GM12878 (cell line): ENCODE results near the gene F10. TPM values are rescaled to one million over a fixed set of nuclear protein-coding genes. Genes with fewer than 3 reads are reported as not detected.
"Not testable (repeated sequence)": the region's sequence is repeated elsewhere in the genome, so short reads cannot be mapped to it uniquely, and the experiment has no call there.

Source experiments
- ATAC-seq: fragments of 200-7000 bp; cut with Tn5 transposase; 3 replicates; pipeline ENCODE4 v1.9.1; 2020; ENCODE audit warnings: mild to moderate bottlenecking, moderate library complexity
- BruUV-seq: library from RNA; stranded (reverse); fragments of 400-500 nt; replicated peaks from 2 replicates; lab custom pipeline; 2021; lab: Mats Ljungman, UMichigan
- CTCF ChIA-PET: fragments of 300-600 bp; sonication (Branson Sonifier 250); formaldehyde crosslinking; extraction: SDS; loops from one replicate; lab custom pipeline; 2021; ENCODE audit warnings: inconsistent platforms; lab: Yijun Ruan, JAX
- POLR2A ChIA-PET: fragments of 350-600 bp; formaldehyde crosslinking; extraction: SDS; loops from one replicate; lab custom pipeline; 2021; ENCODE audit warnings: inconsistent platforms; lab: Charles Lee
- RAD21 ChIA-PET: fragments of 300-600 bp; sonication (Branson Sonifier 250); formaldehyde crosslinking; loops from one replicate; lab custom pipeline; 2023; ENCODE audit warnings: antibody characterized with exemption; ENCODE audit not compliant: unreplicated experiment; lab: Charles Lee
- SMC1A ChIA-PET: fragments of 300-600 bp; sonication (Branson Sonifier 250); formaldehyde crosslinking; loops from one replicate; lab custom pipeline; 2023; ENCODE audit not compliant: unreplicated experiment, uncharacterized antibody; lab: Charles Lee
- DNase-seq: peaks from one replicate; pipeline ENCODE4 v3.0.0-alpha.2; 2011; ENCODE audit warnings: low read depth, low spot score
- FAIRE-seq: peaks from 3 replicates; lab custom pipeline; 2011; peaks lifted over from hg19 to GRCh38; lab: Jason Lieb, UNC
- H2AFZ ChIP-seq: 2 replicates; pipeline ENCODE4 v1.6.0; 2011; ENCODE audit warnings: low read depth, low read length, control low read depth; ENCODE audit not compliant: control insufficient read depth
- H3K27ac ChIP-seq: 2 replicates; pipeline ENCODE4 v1.5.1; 2011; ENCODE audit warnings: control low read depth; ENCODE audit not compliant: control insufficient read depth, insufficient read depth
- H3K27me3 ChIP-seq, 2 experiments: replicated peaks in 1 of 2; 2 replicates each; pipeline versions ENCODE4 v1.6.0 to v1.6.1; 2011; ENCODE audit warnings: low read length in 1 of 2; ENCODE audit not compliant: control insufficient read depth in 2 of 2, insufficient read depth in 2 of 2
- H3K36me3 ChIP-seq, 2 experiments: 2 replicates each; pipeline ENCODE4 v1.5.1; 2011; ENCODE audit warnings: low read length in 1 of 2; ENCODE audit not compliant: control insufficient read depth in 2 of 2, insufficient read depth in 2 of 2
- H3K4me1 ChIP-seq: 2 replicates; pipeline ENCODE4 v1.6.1; 2011; ENCODE audit warnings: mild to moderate bottlenecking, low read length, moderate library complexity, mixed read lengths; ENCODE audit not compliant: control insufficient read depth, insufficient read depth
- H3K4me2 ChIP-seq: 2 replicates; pipeline ENCODE4 v1.6.0; 2011; ENCODE audit warnings: control low read depth; ENCODE audit not compliant: control insufficient read depth, insufficient read depth
- H3K4me3 ChIP-seq: fragments of 200-600 bp; sonication (generic); 2 replicates; pipeline ENCODE4 v1.5.1; 2016
- H3K79me2 ChIP-seq: 2 replicates; pipeline ENCODE4 v1.6.0; 2011; ENCODE audit warnings: low read length; ENCODE audit not compliant: control insufficient read depth, insufficient read depth
- H3K9ac ChIP-seq: 2 replicates; pipeline ENCODE4 v1.8.0; 2011; ENCODE audit warnings: low read length, control low read depth, mixed read lengths; ENCODE audit not compliant: control insufficient read depth, insufficient read depth
- H3K9me3 ChIP-seq: replicated peaks from 3 replicates; pipeline ENCODE4 v1.5.1; 2011; ENCODE audit warnings: mild to moderate bottlenecking, low read length; ENCODE audit not compliant: control insufficient read depth, insufficient read depth
- H4K20me1 ChIP-seq: 2 replicates; pipeline ENCODE4 v1.6.0; 2011; ENCODE audit not compliant: control insufficient read depth, insufficient read depth
- CBFB ChIP-seq: IDR thresholded peaks from 2 replicates; pipeline ENCODE4 v1.6.1; 2016; ENCODE audit warnings: antibody characterized with exemption, low read depth
- HSF1 ChIP-seq: fragments of 150-350 bp; IDR thresholded peaks from 2 replicates; pipeline ENCODE4 v1.6.1; 2014; ENCODE audit warnings: mild to moderate bottlenecking, low read depth, low read length
- IKZF2 ChIP-seq, 2 experiments: fragments of 450-650 bp; IDR thresholded peaks; 2 replicates each; pipeline ENCODE4 v1.6.1; 2017; ENCODE audit warnings: mild to moderate bottlenecking in 2 of 2, moderate library complexity in 2 of 2
- IRF4 ChIP-seq: IDR thresholded peaks from 2 replicates; pipeline ENCODE4 v1.6.1; 2011; ENCODE audit warnings: low read depth, low read length
- JUNB ChIP-seq: IDR thresholded peaks from 2 replicates; pipeline ENCODE4 v1.6.1; 2016; ENCODE audit warnings: antibody characterized with exemption, mild to moderate bottlenecking
- NFXL1 ChIP-seq: fragments of 450-650 bp; IDR thresholded peaks from 2 replicates; pipeline ENCODE4 v1.6.1; 2017; ENCODE audit warnings: antibody characterized with exemption, mild to moderate bottlenecking, borderline replicate concordance
- PAX5 ChIP-seq: IDR thresholded peaks from 2 replicates; pipeline ENCODE4 v1.6.1; 2011; ENCODE audit warnings: low read depth, low read length, borderline replicate concordance
- POLR2A ChIP-seq: IDR thresholded peaks from 2 replicates; pipeline ENCODE4 v1.6.1; 2011; ENCODE audit warnings: low read depth, mild to moderate bottlenecking, low read length
- SIN3A ChIP-seq: IDR thresholded peaks from 2 replicates; pipeline ENCODE4 v1.6.1; 2012; ENCODE audit warnings: low read depth, low read length, improper control_type of control experiment
- TARDBP ChIP-seq: IDR thresholded peaks from 2 replicates; pipeline ENCODE4 v1.6.1; 2016; ENCODE audit warnings: borderline replicate concordance
- WGBS: methylation state at CpG from one replicate; pipeline ENCODE4 v1.1.6; 2016; ENCODE audit warnings: low lambda C conversion rate; ENCODE audit not compliant: insufficient replicate concordance, insufficient coverage; ENCODE audit errors: missing lambda C conversion rate; 5-methylcytosine and 5-hydroxymethylcytosine counted together
- in situ Hi-C: fragments of 300-500 bp; cut with MboI; formaldehyde crosslinking; loops from 9 replicates; pipeline ENCODE4 v1.14.3; 2018; ENCODE audit warnings: mixed read lengths
- intact Hi-C: fragments of 100-400 bp; cut with micrococcal nuclease; formaldehyde crosslinking; loops from one replicate; pipeline ENCODE4 v1.14.2; 2022; ENCODE audit not compliant: unreplicated experiment
- polyA plus RNA-seq, 11 experiments: library from polyadenylated mRNA; depleted of rRNA in 4 of 11; unstranded in 6 of 11; stranded (reverse) in 5 of 11; fragments of >200 nt; fragmentation: Nextera tagmentation in 4 of 11; fragmentation: Illumina TruSeq in 1 of 11; extraction: Ambion mirVana in 4 of 11; extraction: Trizol in 1 of 11; gene quantifications; 1 replicate in 1 of 11; 2 replicates in 10 of 11; pipeline versions ENCODE4 v1.2.1 to v1.2.3, GENCODE V29; 2011 to 2016; ENCODE audit warnings: inconsistent platforms in 2 of 11, missing spikeins in 2 of 11, low read depth in 1 of 11
- total RNA-seq, 4 experiments: library from RNA; depleted of rRNA in 3 of 4; stranded (reverse); fragments of >200 nt in 3 of 4; fragmentation: Illumina TruSeq in 1 of 4; extraction: Trizol in 1 of 4; gene quantifications; 2 replicates each; pipeline versions ENCODE4 v1.2.1 to v1.2.3, GENCODE V29; 2013 to 2021

The F10 gene
- total and polyA plus RNA-seq, 10 of the 15 experiments (the other 5 are each of a cell fraction or from before 2014, with no cell fraction given), result not detected

- ChIA-PET SMC1A (no interaction called here), POLR2A (no interaction called here), CTCF (no interaction called here), RAD21 (no interaction called here)
- Histone ChIP-seq H3K4me2 (no peak overlapping the region), H3K4me3 (no peak overlapping the region), H2AFZ (no peak overlapping the region), H3K4me1 (no peaks in the 10 kb centered on the region), H3K27me3 (no peaks in the 10 kb centered on the region), H3K27ac (no peak overlapping the region), H3K36me3 (no peaks in the 10 kb centered on the region), H3K9ac (no peak overlapping the region), H3K9me3 (peaks cover 4% of the 10 kb centered on the region; the same call in 1 of the 3 replicates), H4K20me1 (no peaks in the 10 kb centered on the region), H3K79me2 (no peaks in the 10 kb centered on the region)
- FAIRE-seq (no peak), ATAC-seq (no peak), DNase-seq (no peak)
- intact Hi-C loops (no loop called here), in situ Hi-C loops (no loop called here)
- TF ChIP-seq PAX5 (no peak), IKZF2 (IDR thresholded peaks at IDR 0.05) (no peak), TARDBP (no peak), POLR2A (no peak), NFXL1 (no peak), SIN3A (no peak)
- BruUV-seq, result no TSS peak
- 43% methylated on average over 12 of the region's 12 CpGs for WGBS
Observed at GRCh38 chr13:113160983-113161382, 38.4 kb downstream of the F10 start.

- TF ChIP-seq CBFB (no peak), HSF1 (no peak), JUNB (no peak), IRF4 (no peak), TARDBP (no peak)
- H3K9ac ChIP-seq, result no peak overlapping the region
- no peak for DNase-seq
- ATAC-seq, result no peak
- no TSS peak for BruUV-seq
- H3K4me1 ChIP-seq, result no peaks in the 10 kb centered on the region
- no peak overlapping the region for H3K4me3 ChIP-seq
- POLR2A ChIA-PET, result no interaction called here
- no peaks in the 10 kb centered on the region for H3K79me2 ChIP-seq
- intact Hi-C loops, result no loop called here
- H3K27ac ChIP-seq, result no peak overlapping the region
- in situ Hi-C loops, result no loop called here
- SMC1A ChIA-PET, result no interaction called here
- CTCF ChIA-PET, result no interaction called here
- H3K27me3 ChIP-seq, result no peaks in the 10 kb centered on the region
- RAD21 ChIA-PET, result no interaction called here
- WGBS, result 68% methylated on average over 11 of the region's 16 CpGs
- no peak for FAIRE-seq
- H3K4me2 ChIP-seq, result no peak overlapping the region
- no peak overlapping the region for H2AFZ ChIP-seq
- no peaks in the 10 kb centered on the region; the same call in 2 of the 3 replicates for H3K9me3 ChIP-seq
- no peaks in the 10 kb centered on the region for H3K36me3 ChIP-seq
- no peaks in the 10 kb centered on the region for H4K20me1 ChIP-seq
Observed at GRCh38 chr13:113161433-113161832, 38.8 kb downstream of the F10 start.

- intact Hi-C loops, H2AFZ ChIP-seq, BruUV-seq, H3K9me3 ChIP-seq, SMC1A ChIA-PET, H3K27ac ChIP-seq, ATAC-seq, H3K27me3 ChIP-seq, RAD21 ChIA-PET, POLR2A ChIA-PET, H3K36me3 ChIP-seq, H3K4me3 ChIP-seq, in situ Hi-C loops, FAIRE-seq, DNase-seq, H4K20me1 ChIP-seq, H3K79me2 ChIP-seq, H3K4me2 ChIP-seq, H3K9ac ChIP-seq, H3K4me1 ChIP-seq, CTCF ChIA-PET: not testable (repeated sequence)
- 0% methylated on average over 2 of the region's 13 CpGs for WGBS
Observed at GRCh38 chr13:113161975-113162374, 39.4 kb downstream of the F10 start.
